PFSK-1 (cell line): ENCODE measurements around the gene MYB.

Source experiments
- FOXP2 ChIP-seq: optimal IDR thresholded peaks from 2 replicates; pipeline ENCODE3; 2011; ENCODE audit warnings: borderline replicate concordance, control low read depth, inconsistent platforms; ENCODE audit not compliant: insufficient read depth; ENCODE audit errors: extremely low read length, extremely low read depth
- POLR2AphosphoS5 ChIP-seq: IDR thresholded peaks from 2 replicates; pipeline ENCODE4 v1.6.1; 2012; ENCODE audit warnings: low read depth, mild to moderate bottlenecking, control low read depth, low read length, moderate library complexity
- SIN3A ChIP-seq: IDR thresholded peaks from 2 replicates; pipeline ENCODE4 v1.6.1; 2012; ENCODE audit warnings: mild to moderate bottlenecking, low read length, moderate library complexity, borderline replicate concordance; ENCODE audit not compliant: insufficient read depth
- TAF1 ChIP-seq: IDR thresholded peaks from 2 replicates; pipeline ENCODE4 v1.6.1; 2012; ENCODE audit warnings: low read length, control low read depth, borderline replicate concordance; ENCODE audit not compliant: insufficient read depth
- TF ChIP-seq, protein P1 (sequence below), 2 experiments: IDR thresholded peaks; 2 replicates each; pipeline versions ENCODE4 v1.6.1 to v1.8.0; 2011 to 2012; ENCODE audit warnings: low read depth in 2 of 2, low read length in 2 of 2, control low read depth in 1 of 2, inconsistent platforms in 1 of 2, mild to moderate bottlenecking in 1 of 2, moderate library complexity in 1 of 2; ENCODE audit not compliant: insufficient read depth in 1 of 2

DNA sequence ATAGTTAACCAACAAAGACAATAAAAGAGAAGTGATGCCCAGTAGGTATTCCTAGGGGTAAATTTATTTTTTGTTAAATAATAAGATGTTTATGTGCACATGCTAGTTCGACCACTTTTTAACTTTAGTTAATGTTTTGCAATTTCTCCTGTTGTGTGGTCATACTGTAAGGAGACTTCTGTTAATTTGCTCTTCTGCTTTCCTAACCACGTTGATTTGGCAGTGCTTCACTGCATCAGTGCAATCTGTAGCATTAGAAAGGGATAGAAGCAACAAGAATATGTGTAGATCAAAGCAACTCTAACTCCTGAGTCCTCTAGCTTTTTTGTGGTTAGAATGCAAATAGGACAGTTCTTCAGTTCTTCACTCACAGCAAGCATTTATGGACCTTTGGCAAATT is 13.9 kb downstream of the MYB start:
- TF ChIP-seq, protein P1, sequence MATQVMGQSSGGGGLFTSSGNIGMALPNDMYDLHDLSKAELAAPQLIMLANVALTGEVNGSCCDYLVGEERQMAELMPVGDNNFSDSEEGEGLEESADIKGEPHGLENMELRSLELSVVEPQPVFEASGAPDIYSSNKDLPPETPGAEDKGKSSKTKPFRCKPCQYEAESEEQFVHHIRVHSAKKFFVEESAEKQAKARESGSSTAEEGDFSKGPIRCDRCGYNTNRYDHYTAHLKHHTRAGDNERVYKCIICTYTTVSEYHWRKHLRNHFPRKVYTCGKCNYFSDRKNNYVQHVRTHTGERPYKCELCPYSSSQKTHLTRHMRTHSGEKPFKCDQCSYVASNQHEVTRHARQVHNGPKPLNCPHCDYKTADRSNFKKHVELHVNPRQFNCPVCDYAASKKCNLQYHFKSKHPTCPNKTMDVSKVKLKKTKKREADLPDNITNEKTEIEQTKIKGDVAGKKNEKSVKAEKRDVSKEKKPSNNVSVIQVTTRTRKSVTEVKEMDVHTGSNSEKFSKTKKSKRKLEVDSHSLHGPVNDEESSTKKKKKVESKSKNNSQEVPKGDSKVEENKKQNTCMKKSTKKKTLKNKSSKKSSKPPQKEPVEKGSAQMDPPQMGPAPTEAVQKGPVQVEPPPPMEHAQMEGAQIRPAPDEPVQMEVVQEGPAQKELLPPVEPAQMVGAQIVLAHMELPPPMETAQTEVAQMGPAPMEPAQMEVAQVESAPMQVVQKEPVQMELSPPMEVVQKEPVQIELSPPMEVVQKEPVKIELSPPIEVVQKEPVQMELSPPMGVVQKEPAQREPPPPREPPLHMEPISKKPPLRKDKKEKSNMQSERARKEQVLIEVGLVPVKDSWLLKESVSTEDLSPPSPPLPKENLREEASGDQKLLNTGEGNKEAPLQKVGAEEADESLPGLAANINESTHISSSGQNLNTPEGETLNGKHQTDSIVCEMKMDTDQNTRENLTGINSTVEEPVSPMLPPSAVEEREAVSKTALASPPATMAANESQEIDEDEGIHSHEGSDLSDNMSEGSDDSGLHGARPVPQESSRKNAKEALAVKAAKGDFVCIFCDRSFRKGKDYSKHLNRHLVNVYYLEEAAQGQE (IDR thresholded peaks at IDR 0.05; ENCODE audit: insufficient read depth in 1 of 2, low read depth in 2 of 2, low read length in 2 of 2), result no peak
- TF ChIP-seq POLR2AphosphoS5, result no peak
- no peak for TF ChIP-seq TAF1
- TF ChIP-seq FOXP2, result no peak
- TF ChIP-seq SIN3A, result no peak
